SJSA1 (cell line): ENCODE results near the gene MTMR3. TPM values are rescaled to one million over a fixed set of nuclear protein-coding genes. Genes with fewer than 3 reads are reported as not detected.
A peak's percentile ranks its signal among the peaks of the same experiment; 100 is the strongest.

Source experiments
- DNase-seq, 2 experiments: peaks; one replicate each; pipeline ENCODE4 v3.0.0-alpha.2; 2015 to 2020; ENCODE audit warnings: low spot score in 2 of 2, low read depth in 1 of 2
- H3K27ac ChIP-seq: fragments of 250-450 bp; sonication (Bioruptor Pico); 2 replicates; pipeline ENCODE4 v1.5.1; 2020; ENCODE audit warnings: mild to moderate bottlenecking, moderate library complexity
- H3K27me3 ChIP-seq: fragments of 250-450 bp; sonication (Bioruptor Pico); replicated peaks from 2 replicates; pipeline ENCODE4 v1.5.1; 2020; ENCODE audit warnings: mild to moderate bottlenecking, moderate library complexity
- H3K36me3 ChIP-seq: fragments of 250-450 bp; sonication (Bioruptor Pico); 2 replicates; pipeline ENCODE4 v1.5.1; 2020; ENCODE audit warnings: mild to moderate bottlenecking
- H3K4me1 ChIP-seq: fragments of 250-450 bp; sonication (Bioruptor Pico); replicated peaks from 2 replicates; pipeline ENCODE4 v1.6.1; 2021; ENCODE audit warnings: mild to moderate bottlenecking
- H3K4me3 ChIP-seq: fragments of 250-450 bp; sonication (Bioruptor Pico); 2 replicates; pipeline ENCODE4 v1.5.1; 2020; ENCODE audit warnings: mild to moderate bottlenecking
- H3K9me3 ChIP-seq: fragments of 250-450 bp; sonication (Bioruptor Pico); replicated peaks from 2 replicates; pipeline ENCODE4 v1.5.1; 2020; ENCODE audit warnings: mild to moderate bottlenecking
- total RNA-seq: library from RNA; depleted of rRNA; stranded (reverse); fragments of >200 nt; shearing (Covaris generic); gene quantifications from 2 replicates; pipeline ENCODE4 v1.2.3, GENCODE V29; 2014

The MTMR3 gene
- total RNA-seq, 1 experiment from 2014 or later: 26.4 TPM

DNA sequence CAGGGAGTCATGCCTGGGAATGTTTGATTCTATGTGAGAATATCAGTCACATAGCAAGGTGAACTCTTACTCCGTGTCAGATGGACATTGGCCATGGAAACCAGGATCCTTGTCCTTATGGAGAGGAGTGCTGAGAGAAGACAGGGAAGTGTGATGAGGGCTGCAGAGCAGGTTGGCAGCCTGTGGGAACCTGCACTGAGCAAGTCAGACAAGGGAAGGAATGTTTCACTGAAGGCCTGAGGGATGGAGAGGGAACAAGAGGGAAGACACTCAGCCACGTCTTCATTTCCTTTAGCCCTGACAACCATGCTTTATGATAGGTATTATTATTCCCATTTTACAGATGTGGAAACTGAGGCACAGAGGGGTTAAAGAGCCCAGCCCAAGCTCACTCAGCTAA lies 158.9 kb downstream of the MTMR3 start:
- Histone ChIP-seq H3K36me3 (no peaks in the 10 kb centered on the region), H3K27me3 (no peaks in the 10 kb centered on the region), H3K4me3 (no peak overlapping the region), H3K9me3 (no peaks in the 10 kb centered on the region), H3K4me1 (peaks cover 6% of the 10 kb centered on the region), H3K27ac (no peak overlapping the region)
- peak in 1 of 2 experiments; percentile 20 for DNase-seq

GRCh38 chr22:30043161-30043560 lies 160.2 kb downstream of the MTMR3 start:
- Histone ChIP-seq H3K4me1 (peaks cover 6% of the 10 kb centered on the region), H3K27me3 (no peaks in the 10 kb centered on the region), H3K27ac (no peak overlapping the region), H3K36me3 (no peaks in the 10 kb centered on the region), H3K4me3 (no peak overlapping the region), H3K9me3 (no peaks in the 10 kb centered on the region)
- DNase-seq: no peak

GRCh38 chr22:30044369-30044768 lies 161.4 kb downstream of the MTMR3 start:
- no peak overlapping the region for H3K4me3 ChIP-seq
- H3K27ac ChIP-seq: no peak overlapping the region

GRCh38 chr22:30044881-30045493 lies 162.0 kb downstream of the MTMR3 start:
- DNase-seq: peak in 1 of 2 experiments; percentile 14
- Histone ChIP-seq H3K4me3 (no peak overlapping the region), H3K27me3 (no peaks in the 10 kb centered on the region), H3K27ac (no peak overlapping the region), H3K9me3 (no peaks in the 10 kb centered on the region), H3K36me3 (no peaks in the 10 kb centered on the region), H3K4me1 (peaks cover 6% of the 10 kb centered on the region)

More at GRCh38 chr22:30044369-30044768, 161.4 kb downstream of the MTMR3 start:
- peak in 1 of 2 experiments; percentile 17 for DNase-seq
- Histone ChIP-seq H3K27me3 (no peaks in the 10 kb centered on the region), H3K36me3 (no peaks in the 10 kb centered on the region), H3K9me3 (no peaks in the 10 kb centered on the region), H3K4me1 (peaks cover 6% of the 10 kb centered on the region)

DNA sequence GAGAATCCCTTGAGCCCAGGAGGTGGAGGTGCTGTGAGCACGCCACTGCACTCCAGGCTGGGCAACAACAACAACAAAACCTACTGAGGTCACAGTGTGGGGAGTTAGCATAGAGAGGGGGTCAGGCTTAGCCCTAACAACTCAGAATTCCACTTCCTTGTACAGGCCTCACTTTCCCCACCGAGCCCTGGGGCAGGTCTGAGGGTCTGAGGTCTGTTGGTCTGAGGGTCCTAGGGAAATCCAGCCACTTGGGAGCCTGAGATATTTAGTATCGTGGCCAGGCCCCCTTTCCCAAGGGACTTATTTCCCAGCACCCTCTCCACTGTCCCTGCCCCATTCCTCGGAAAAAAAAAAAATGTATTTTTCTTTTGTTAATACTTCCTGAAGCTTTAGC lies 162.5 kb downstream of the MTMR3 start:
- H3K27ac ChIP-seq: no peak overlapping the region
- H3K36me3 ChIP-seq: no peaks in the 10 kb centered on the region
- DNase-seq: no peak
- peaks cover 6% of the 10 kb centered on the region for H3K4me1 ChIP-seq
- H3K9me3 ChIP-seq: no peaks in the 10 kb centered on the region
- no peak overlapping the region for H3K4me3 ChIP-seq
- no peaks in the 10 kb centered on the region for H3K27me3 ChIP-seq

GRCh38 chr22:30045901-30046715 lies 163.1 kb downstream of the MTMR3 start:
- no peak overlapping the region for H3K4me3 ChIP-seq
- DNase-seq: peak in 1 of 2 experiments; percentile 32
- peaks cover 6% of the 10 kb centered on the region for H3K4me1 ChIP-seq
- H3K9me3 ChIP-seq: no peaks in the 10 kb centered on the region
- H3K36me3 ChIP-seq: no peaks in the 10 kb centered on the region
- H3K27me3 ChIP-seq: no peaks in the 10 kb centered on the region
- H3K27ac ChIP-seq: no peak overlapping the region

GRCh38 chr22:30046716-30047363 lies 163.9 kb downstream of the MTMR3 start:
- Histone ChIP-seq H3K36me3 (no peaks in the 10 kb centered on the region), H3K4me3 (no peak overlapping the region), H3K4me1 (peaks cover 6% of the 10 kb centered on the region), H3K27me3 (no peaks in the 10 kb centered on the region), H3K9me3 (no peaks in the 10 kb centered on the region), H3K27ac (no peak overlapping the region)
- peak in 1 of 2 experiments; percentile 25 for DNase-seq

DNA sequence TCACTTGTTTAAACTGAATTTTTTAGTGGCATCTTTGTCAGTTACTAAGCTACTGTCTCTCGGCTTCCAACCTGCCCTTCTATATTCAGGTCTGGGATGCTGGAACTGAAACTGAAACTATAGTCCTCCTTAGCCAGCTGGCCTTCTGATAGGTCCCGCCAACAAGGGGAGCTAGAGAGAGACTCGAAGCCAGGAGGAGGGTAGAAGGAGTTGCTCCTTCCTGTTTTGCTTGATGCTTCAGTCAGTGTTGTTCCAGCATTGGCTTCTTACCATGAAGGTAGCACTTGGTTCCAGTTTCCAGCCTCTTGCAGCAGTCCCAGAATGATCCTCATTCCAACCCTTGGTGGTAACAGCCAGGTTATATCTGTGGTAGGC lies 164.4 kb downstream of the MTMR3 start:
- H3K4me3 ChIP-seq: no peak overlapping the region
- H3K36me3 ChIP-seq: no peaks in the 10 kb centered on the region
- no peaks in the 10 kb centered on the region for H3K27me3 ChIP-seq
- H3K9me3 ChIP-seq: no peaks in the 10 kb centered on the region
- H3K27ac ChIP-seq: no peak overlapping the region
- DNase-seq: peak in 1 of 2 experiments; percentile 19
- H3K4me1 ChIP-seq: peaks cover 6% of the 10 kb centered on the region

DNA sequence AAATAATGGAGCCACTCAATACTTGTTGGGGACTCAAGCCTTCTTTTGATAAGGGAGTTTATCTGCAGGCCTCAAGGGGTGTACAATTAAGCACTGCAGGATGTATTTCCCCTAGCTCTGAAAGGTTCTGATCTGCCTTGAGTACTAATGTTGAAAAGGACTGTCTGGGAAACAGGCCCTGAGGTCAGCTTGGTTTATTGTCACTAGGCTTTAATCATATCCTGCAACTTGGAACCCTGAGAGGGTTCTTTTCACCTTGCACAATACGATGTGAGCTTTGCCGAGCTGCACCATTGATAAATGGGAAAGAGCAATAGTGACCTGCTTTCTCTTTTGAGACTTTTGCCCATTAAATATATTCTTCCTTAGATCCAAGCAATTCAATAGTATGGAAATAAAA lies 165.7 kb downstream of the MTMR3 start:
- DNase-seq: no peak
- Histone ChIP-seq H3K36me3 (no peaks in the 10 kb centered on the region), H3K27ac (no peak overlapping the region)

DNA sequence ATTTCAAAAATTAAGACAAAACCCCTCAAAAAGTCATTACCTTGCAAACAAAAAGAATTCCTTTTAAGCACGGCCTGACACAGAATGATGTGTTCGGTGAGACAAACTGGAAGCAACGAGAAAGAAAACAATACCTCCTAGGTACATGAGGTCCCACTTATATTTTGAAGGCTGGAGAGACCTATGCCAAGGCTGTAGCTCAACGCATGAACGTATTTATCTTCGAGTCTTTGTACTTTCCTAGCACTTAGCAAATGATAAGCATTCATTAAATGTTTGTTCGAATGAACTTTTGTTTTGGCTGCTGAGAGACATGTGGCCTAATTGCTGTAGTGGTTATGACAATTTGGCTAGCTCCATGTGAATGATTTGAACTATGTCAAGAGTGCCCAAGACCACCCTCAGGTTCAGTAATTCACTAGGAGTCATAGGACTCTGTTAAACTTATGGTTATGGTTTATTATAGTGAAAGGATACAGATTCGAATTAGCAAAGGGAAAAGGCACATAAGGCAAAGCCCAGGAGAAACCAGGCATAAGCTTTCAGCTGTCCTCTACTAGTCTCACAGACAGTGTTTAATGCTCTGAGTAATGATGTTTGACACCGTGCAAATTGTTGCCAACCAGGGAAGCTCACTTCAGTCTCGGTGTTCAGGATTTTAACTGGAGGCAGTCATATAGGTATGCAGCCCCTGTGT lies 171.2 kb downstream of the MTMR3 start:
- Histone ChIP-seq H3K36me3 (no peaks in the 10 kb centered on the region), H3K4me1 (no peaks in the 10 kb centered on the region), H3K27me3 (no peaks in the 10 kb centered on the region), H3K4me3 (no peak overlapping the region), H3K27ac (no peak overlapping the region), H3K9me3 (no peaks in the 10 kb centered on the region)
- DNase-seq: no peak

More for the DNA sequence above, 165.7 kb downstream of the MTMR3 start:
- Histone ChIP-seq H3K9me3 (no peaks in the 10 kb centered on the region), H3K4me3 (no peak overlapping the region), H3K27me3 (no peaks in the 10 kb centered on the region), H3K4me1 (peaks cover 6% of the 10 kb centered on the region)

- Histone ChIP-seq H3K4me3 (no peak overlapping the region), H3K27ac (no peak overlapping the region), H3K36me3 (no peaks in the 10 kb centered on the region), H3K27me3 (no peaks in the 10 kb centered on the region), H3K9me3 (no peaks in the 10 kb centered on the region), H3K4me1 (no peaks in the 10 kb centered on the region)
- DNase-seq: no peak
Measured at GRCh38 chr22:30054764-30055069, 171.7 kb downstream of the MTMR3 start.

DNA sequence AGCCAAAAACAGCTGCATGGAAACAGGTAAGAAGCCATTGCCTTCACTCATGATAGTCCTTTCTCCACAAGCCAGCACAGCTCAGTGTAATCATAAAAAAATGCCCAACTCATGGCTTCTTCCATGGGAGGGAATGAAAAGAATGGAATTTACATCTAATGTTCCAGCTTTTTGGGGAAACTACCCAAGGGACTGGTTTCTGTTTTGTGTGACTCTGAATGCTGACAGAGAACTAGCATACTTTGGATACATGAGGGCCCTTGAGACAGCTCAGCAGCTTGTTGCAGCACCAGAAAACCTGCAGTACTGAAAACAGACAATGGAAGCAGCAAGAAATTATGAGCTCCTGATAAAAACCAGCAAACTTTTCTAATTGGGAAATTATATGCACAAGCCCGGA lies 173.0 kb downstream of the MTMR3 start:
- no peak for DNase-seq
- Histone ChIP-seq H3K4me1 (no peaks in the 10 kb centered on the region), H3K27me3 (no peaks in the 10 kb centered on the region), H3K4me3 (no peak overlapping the region), H3K27ac (no peak overlapping the region), H3K36me3 (no peaks in the 10 kb centered on the region), H3K9me3 (no peaks in the 10 kb centered on the region)

DNA sequence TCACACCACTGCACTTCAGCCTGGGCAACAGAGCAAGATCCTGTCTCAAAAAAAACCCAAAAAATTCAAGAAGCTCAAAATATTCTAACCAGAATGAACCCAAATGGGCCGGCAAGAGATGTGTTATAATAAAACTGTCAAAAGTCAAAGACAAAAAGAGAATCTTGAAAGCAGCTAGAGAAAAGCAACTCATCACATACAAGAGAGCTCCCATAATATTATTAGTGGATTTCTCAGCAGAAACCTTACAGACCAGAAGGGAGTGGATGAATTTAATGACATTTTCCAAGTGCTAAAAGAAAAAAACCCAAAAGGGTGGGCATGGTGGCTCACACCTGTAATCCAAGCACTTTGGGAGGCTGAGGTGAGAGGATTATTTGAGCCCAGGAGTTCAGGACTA lies 174.4 kb downstream of the MTMR3 start:
- H3K36me3 ChIP-seq: no peaks in the 10 kb centered on the region
- H3K9me3 ChIP-seq: no peaks in the 10 kb centered on the region
- no peaks in the 10 kb centered on the region for H3K27me3 ChIP-seq
- no peak for DNase-seq
- no peak overlapping the region for H3K27ac ChIP-seq
- H3K4me1 ChIP-seq: no peaks in the 10 kb centered on the region
- no peak overlapping the region for H3K4me3 ChIP-seq
